HG02938 (cell line): ENCODE data around the gene MARK1.

Experiments used
- ATAC-seq: cut with Tn5 transposase; IDR thresholded peaks from one replicate; pipeline ENCODE4 v1.9.1; 2021; ENCODE audit warnings: mild to moderate bottlenecking, moderate library complexity; ENCODE audit not compliant: unreplicated experiment

MARK1 gene

GRCh38 chr1:220708936-220709801 lies 181.2 kb downstream of the MARK1 start:
- ATAC-seq = no peak

GRCh38 chr1:220710333-220710732 lies 182.4 kb downstream of the MARK1 start:
- no peak for ATAC-seq

- ATAC-seq = peak; percentile 94
Measured at GRCh38 chr1:220711056-220711809, 183.3 kb downstream of the MARK1 start.
